Esophagus muscularis mucosa (tissue), 4 donors: ENCODE measurements around the gene ARPC5L. TPM values are rescaled to one million over a fixed set of nuclear protein-coding genes. Genes with fewer than 3 reads are reported as not detected.
A peak's percentile ranks its signal among the peaks of the same experiment; 100 is the strongest.

Experiments used
- DNase-seq: peaks from one replicate; pipeline ENCODE4 v3.0.0-alpha.2; 2017; ENCODE audit errors: extremely low spot score
- H3K27ac ChIP-seq, 4 donors: fragments of 200-600 bp; sonication (generic); replicated peaks in 1 of 4; 1 replicate in 3 of 4; 2 replicates in 1 of 4; pipeline ENCODE4 v1.5.1; 2016 to 2019; ENCODE audit warnings: mild to moderate bottlenecking in 1 of 4
- H3K27me3 ChIP-seq, 4 donors: fragments of 200-600 bp; sonication (generic); one replicate each; pipeline versions ENCODE4 v1.5.1 to v1.6.0; 2016 to 2019
- H3K36me3 ChIP-seq, 4 donors: fragments of 200-600 bp; sonication (generic); one replicate each; pipeline ENCODE4 v1.5.1; 2016 to 2019
- H3K4me1 ChIP-seq, 4 donors: fragments of 200-600 bp; sonication (generic); one replicate each; pipeline ENCODE4 v1.5.1; 2016 to 2019
- H3K4me3 ChIP-seq, 4 donors: fragments of 200-600 bp; sonication (generic); 1 replicate in 2 of 4; 2 replicates in 2 of 4; pipeline ENCODE4 v1.5.1; 2016 to 2019; ENCODE audit warnings: mild to moderate bottlenecking in 4 of 4, moderate library complexity in 1 of 4
- H3K9me3 ChIP-seq, 4 donors: fragments of 200-600 bp; sonication (generic); 1 replicate in 3 of 4; 2 replicates in 1 of 4; pipeline ENCODE4 v1.5.1; 2016 to 2019
- EP300 ChIP-seq: sonication (generic); formaldehyde crosslinking; IDR thresholded peaks from one replicate; pipeline ENCODE4 v1.6.1; 2017; ENCODE audit warnings: antibody characterized with exemption
- POLR2A ChIP-seq: fragments of 450-650 bp; IDR thresholded peaks from one replicate; pipeline ENCODE4 v1.6.1; 2017; ENCODE audit warnings: antibody characterized with exemption, moderate library complexity, mild to moderate bottlenecking, low read depth
- POLR2AphosphoS5 ChIP-seq, 2 donors: sonication (generic); formaldehyde crosslinking; IDR thresholded peaks; one replicate each; pipeline ENCODE4 v1.6.1; 2017; ENCODE audit warnings: antibody characterized with exemption in 2 of 2
- WGBS: methylation state at CpG from one replicate; pipeline ENCODE4 v1.1.5; 2018; 5-methylcytosine and 5-hydroxymethylcytosine counted together
- intact Hi-C: fragments of 100-400 bp; cut with DNase I; formaldehyde crosslinking; loops from one replicate; pipeline ENCODE4 v1.15.1; 2023
- total RNA-seq, 4 donors: library from RNA; depleted of rRNA; stranded (reverse); fragments of >200 nt; gene quantifications; one replicate each; pipeline versions ENCODE4 v1.1.0 to v1.2.1, GENCODE V29; 2016
- TF ChIP-seq, protein P1 (sequence below), 3 experiments: fragments of 200-600 bp in 2 of 3; fragments of 450-650 bp in 1 of 3; sonication (generic) in 2 of 3; IDR thresholded peaks; one replicate each; pipeline ENCODE4 v1.5.1; 2017 to 2019; ENCODE audit warnings: antibody characterized with exemption in 3 of 3, mild to moderate bottlenecking in 2 of 3, moderate library complexity in 1 of 3

Gene ARPC5L
- total RNA-seq, 4 donors from 2014 or later, result 23.3 to 28.2 (median 26.7) TPM

DNA sequence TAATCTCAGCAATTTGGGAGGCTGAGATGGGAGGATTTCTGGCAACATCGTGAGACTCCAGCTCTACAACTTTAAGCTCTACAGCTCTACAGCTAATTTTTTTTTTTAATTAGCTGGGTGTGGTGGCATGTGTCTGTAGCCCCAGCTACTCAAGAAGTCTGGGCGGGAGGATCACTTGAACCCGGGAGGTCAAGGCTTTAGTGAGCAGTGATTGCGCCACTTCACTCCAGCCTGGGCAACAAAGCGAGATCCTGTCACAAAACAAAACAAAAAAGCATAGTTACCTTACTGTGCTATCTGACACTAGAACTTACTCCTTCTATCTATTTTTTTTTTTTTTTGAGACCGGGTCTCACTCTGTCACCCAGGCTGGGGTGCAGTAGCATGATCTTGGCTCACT lies 15.0 kb upstream of the ARPC5L start:
- WGBS, result 95% methylated on average over 6 of the region's 6 CpGs
- Histone ChIP-seq H3K4me1 (peaks cover 5 to 15% (median 11%) of the 10 kb centered on the region in 4 donors), H3K27ac (no peak overlapping the region), H3K9me3 (no peaks in the 10 kb centered on the region), H3K4me3 (no peak overlapping the region), H3K36me3 (no peaks in the 10 kb centered on the region), H3K27me3 (no peaks in the 10 kb centered on the region)
- intact Hi-C loops, result no loop called here
- TF ChIP-seq, protein P1, sequence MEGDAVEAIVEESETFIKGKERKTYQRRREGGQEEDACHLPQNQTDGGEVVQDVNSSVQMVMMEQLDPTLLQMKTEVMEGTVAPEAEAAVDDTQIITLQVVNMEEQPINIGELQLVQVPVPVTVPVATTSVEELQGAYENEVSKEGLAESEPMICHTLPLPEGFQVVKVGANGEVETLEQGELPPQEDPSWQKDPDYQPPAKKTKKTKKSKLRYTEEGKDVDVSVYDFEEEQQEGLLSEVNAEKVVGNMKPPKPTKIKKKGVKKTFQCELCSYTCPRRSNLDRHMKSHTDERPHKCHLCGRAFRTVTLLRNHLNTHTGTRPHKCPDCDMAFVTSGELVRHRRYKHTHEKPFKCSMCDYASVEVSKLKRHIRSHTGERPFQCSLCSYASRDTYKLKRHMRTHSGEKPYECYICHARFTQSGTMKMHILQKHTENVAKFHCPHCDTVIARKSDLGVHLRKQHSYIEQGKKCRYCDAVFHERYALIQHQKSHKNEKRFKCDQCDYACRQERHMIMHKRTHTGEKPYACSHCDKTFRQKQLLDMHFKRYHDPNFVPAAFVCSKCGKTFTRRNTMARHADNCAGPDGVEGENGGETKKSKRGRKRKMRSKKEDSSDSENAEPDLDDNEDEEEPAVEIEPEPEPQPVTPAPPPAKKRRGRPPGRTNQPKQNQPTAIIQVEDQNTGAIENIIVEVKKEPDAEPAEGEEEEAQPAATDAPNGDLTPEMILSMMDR (IDR thresholded peaks at IDR 0.05), result no peak
- TF ChIP-seq EP300 (no peak), POLR2AphosphoS5 (IDR thresholded peaks at IDR 0.05) (no peak), POLR2A (no peak)
- DNase-seq, result no peak

GRCh38 chr9:124849801-124850200 lies 12.1 kb upstream of the ARPC5L start:
- H3K4me3 ChIP-seq, result no peak overlapping the region
- intact Hi-C loops, result loop anchor here (10.0 kb wide), 1 partner anchor 295 kb away; the partner anchor contains the start of gene SCAI
- DNase-seq, result no peak
- H3K4me1 ChIP-seq, result peaks cover 24 to 31% (median 28%) of the 10 kb centered on the region in 4 donors
- no peaks in the 10 kb centered on the region for H3K36me3 ChIP-seq
- no peaks in the 10 kb centered on the region for H3K27me3 ChIP-seq
- TF ChIP-seq, protein P1 (IDR thresholded peaks at IDR 0.05), result no peak
- TF ChIP-seq POLR2AphosphoS5 (IDR thresholded peaks at IDR 0.05) (peak in 1 of 2 donors; percentile 13), EP300 (no peak), POLR2A (no peak)
- no peaks in the 10 kb centered on the region for H3K9me3 ChIP-seq
- no peak overlapping the region for H3K27ac ChIP-seq
- 61% methylated on average over 7 of the region's 10 CpGs for WGBS

DNA sequence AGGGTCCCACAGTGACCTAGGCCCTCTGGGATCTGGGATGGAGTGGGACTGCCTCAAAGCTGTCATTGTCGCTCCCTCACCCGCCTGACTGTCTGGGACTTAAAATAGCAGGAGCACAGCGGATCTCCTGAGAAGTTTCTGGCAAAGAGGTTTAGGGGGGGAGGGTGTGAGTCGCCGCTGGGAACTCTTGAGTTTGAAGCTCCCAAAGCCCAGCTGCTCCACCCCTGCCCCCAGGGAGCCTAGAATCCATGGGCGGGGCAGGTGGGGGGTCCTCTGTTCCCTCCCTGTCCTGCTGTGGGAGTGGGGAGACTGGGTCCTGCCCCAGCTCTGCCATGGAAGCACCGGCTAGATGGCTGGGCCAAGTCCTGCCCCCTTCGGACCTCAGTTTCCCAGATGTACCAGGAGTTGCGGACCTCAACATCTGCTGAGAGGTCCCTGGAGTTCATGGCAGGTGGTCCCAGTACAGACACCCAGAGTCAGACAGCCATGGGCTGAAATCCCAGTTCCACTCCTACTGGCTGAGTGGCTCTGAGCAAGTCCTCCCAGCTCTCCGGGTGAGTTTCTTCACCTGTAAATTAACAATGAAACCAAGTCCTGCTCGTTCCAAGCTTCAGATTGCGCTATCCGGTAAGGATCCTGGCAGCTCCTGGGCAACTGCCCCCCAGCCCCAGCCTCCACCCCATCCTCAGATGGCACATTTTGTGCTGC lies 9.7 kb upstream of the ARPC5L start:
- intact Hi-C loops, result loop anchor here (10.0 kb wide), 1 partner anchor 293 kb away; the partner anchor contains the start of gene SCAI
- TF ChIP-seq, protein P1 (IDR thresholded peaks at IDR 0.05), result no peak
- no peak for TF ChIP-seq POLR2AphosphoS5 (IDR thresholded peaks at IDR 0.05)
- TF ChIP-seq EP300, result no peak
- TF ChIP-seq POLR2A, result no peak
- peak overlapping the region in 3 of 4 donors; percentile 56 to 68 (median 64) for H3K27ac ChIP-seq
- no peaks in the 10 kb centered on the region for H3K27me3 ChIP-seq
- H3K36me3 ChIP-seq, result peaks cover 3 to 19% (median 14%) of the 10 kb centered on the region in 4 donors
- DNase-seq, result no peak
- H3K4me3 ChIP-seq, result peak overlapping the region; percentile 49 to 63 (median 55)
- no peaks in the 10 kb centered on the region for H3K9me3 ChIP-seq
- peaks cover 24 to 31% (median 28%) of the 10 kb centered on the region in 4 donors for H3K4me1 ChIP-seq
- 46% methylated on average over 9 of the region's 13 CpGs for WGBS

DNA sequence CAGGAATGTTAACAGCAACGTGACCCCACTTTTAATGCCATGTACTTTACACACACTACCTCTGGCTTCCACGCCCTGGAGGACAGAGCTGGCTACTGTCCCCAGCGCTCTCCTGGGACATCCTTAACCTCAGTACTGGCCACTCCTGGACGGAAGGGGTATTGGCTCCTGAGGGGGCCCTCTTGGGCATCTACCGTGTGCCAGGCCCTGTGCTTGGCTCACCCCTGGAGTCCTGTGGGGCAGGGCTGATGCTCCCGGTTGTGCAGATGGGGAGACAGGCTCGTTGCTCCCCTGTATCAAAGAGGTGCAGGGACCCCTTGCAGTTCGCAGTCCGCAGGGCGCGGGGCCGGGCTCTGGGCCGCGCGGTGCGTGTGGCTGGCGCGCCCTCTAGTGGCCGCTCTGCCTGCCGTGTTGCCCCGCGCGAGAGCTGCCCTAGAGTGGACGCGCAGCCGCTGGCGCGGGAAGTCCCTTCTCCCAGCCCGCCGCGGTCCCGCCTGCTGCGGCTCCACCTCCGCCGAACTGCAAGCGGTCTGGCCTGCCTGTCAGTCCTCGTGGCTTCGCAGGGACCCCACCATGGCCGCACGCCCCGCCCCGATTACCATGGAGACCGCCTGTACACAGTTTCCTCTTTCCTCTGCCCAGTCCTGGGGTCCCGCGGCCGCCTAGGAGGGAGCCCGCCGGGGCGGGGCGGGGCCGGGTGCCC lies 8.9 kb upstream of the ARPC5L start, which contains the start of gene WDR38:
Gene WDR38 (plus strand): TSS at position 632 of the 703 bp plus-strand sequence. CDS start 72 bp downstream, outside the sequence.
- WGBS, result 16% methylated on average over 4 of the region's 51 CpGs
- no peak for TF ChIP-seq EP300
- TF ChIP-seq POLR2AphosphoS5 (IDR thresholded peaks at IDR 0.05), result peak; percentile 20 to 31
- no peak for TF ChIP-seq POLR2A
- TF ChIP-seq, protein P1 (IDR thresholded peaks at IDR 0.05), result peak in 2 of 3 experiments; percentile 96 to 99
- Histone ChIP-seq H3K9me3 (no peaks in the 10 kb centered on the region), H3K27ac (peak within 1 kb of the TSS; percentile 53 to 68 (median 60)), H3K4me1 (peaks cover 24 to 31% (median 28%) of the 10 kb centered on the region in 4 donors), H3K36me3 (peaks cover 10 to 26% (median 21%) of the 10 kb centered on the region in 4 donors), H3K4me3 (peak within 1 kb of the TSS; percentile 49 to 63 (median 55)), H3K27me3 (no peaks in the 10 kb centered on the region)
- intact Hi-C loops, result loop anchor here (1.0 to 10.0 kb wide), 2 partner anchors 79 to 292 kb away; partner anchors contain the start of gene SCAI
- DNase-seq, result no peak
